H1 (cell line): ENCODE data around the gene GSC. TPM values are rescaled to one million over a fixed set of nuclear protein-coding genes. Genes with fewer than 3 reads are reported as not detected.

ENCODE experiments used
- CTCF ChIA-PET: fragments of 300-600 bp; sonication (Branson Sonifier 250); formaldehyde crosslinking; loops from one replicate; lab custom pipeline; 2021; ENCODE audit not compliant: partially characterized antibody; lab: Charles Lee
- POLR2A ChIA-PET: fragments of 300-600 bp; sonication (Branson Sonifier 250); formaldehyde crosslinking; loops from one replicate; lab custom pipeline; 2021; ENCODE audit warnings: inconsistent platforms; ENCODE audit not compliant: partially characterized antibody; lab: Charles Lee
- DNase-seq, 2 experiments: peaks; one replicate each; pipeline versions ENCODE4 v3.0.0 to v3.0.0-alpha.2; 2010 to 2022; ENCODE audit warnings: low spot score in 2 of 2, low read depth in 1 of 2, mixed read lengths in 1 of 2
- FAIRE-seq: peaks from 2 replicates; lab custom pipeline; 2011; peaks lifted over from hg19 to GRCh38; lab: Jason Lieb, UNC
- H2AFZ ChIP-seq: 2 replicates; pipeline ENCODE4 v1.8.1; 2012; ENCODE audit warnings: low read length, inconsistent platforms
- H2AK5ac ChIP-seq: 2 replicates; pipeline ENCODE4 v1.6.1; 2013; ENCODE audit warnings: low read depth, low read length
- H2BK120ac ChIP-seq: replicated peaks from 2 replicates; pipeline ENCODE3; 2013; ENCODE audit warnings: low read depth, low read length, inconsistent platforms
- H2BK12ac ChIP-seq: 2 replicates; pipeline ENCODE4 v1.6.1; 2013; ENCODE audit warnings: low read depth, low read length
- H2BK15ac ChIP-seq: 2 replicates; pipeline ENCODE4 v1.6.1; 2013; ENCODE audit warnings: low read length
- H2BK20ac ChIP-seq: 2 replicates; pipeline ENCODE4 v1.6.1; 2013; ENCODE audit warnings: low read length
- H2BK5ac ChIP-seq: 2 replicates; pipeline ENCODE4 v1.6.1; 2013; ENCODE audit warnings: low read depth, low read length
- H3K14ac ChIP-seq: 2 replicates; pipeline ENCODE4 v1.6.1; 2013; ENCODE audit warnings: inconsistent platforms; ENCODE audit not compliant: insufficient read length
- H3K18ac ChIP-seq: 2 replicates; pipeline ENCODE4 v1.6.1; 2013; ENCODE audit warnings: low read length; ENCODE audit errors: extremely low read depth
- H3K23ac ChIP-seq: 2 replicates; pipeline ENCODE4 v1.6.1; 2013; ENCODE audit warnings: inconsistent platforms; ENCODE audit not compliant: insufficient read length
- H3K23me2 ChIP-seq: 2 replicates; pipeline ENCODE4 v1.6.1; 2013; ENCODE audit warnings: low read depth, low read length
- H3K27ac ChIP-seq: 2 replicates; pipeline ENCODE4 v1.6.1; 2011; ENCODE audit warnings: low read depth, low read length, inconsistent platforms
- H3K27me3 ChIP-seq, 4 experiments: replicated peaks in 1 of 4; 1 replicate in 1 of 4; 2 replicates in 3 of 4; pipeline versions ENCODE4 v1.6.1 to v1.8.1; 2011 to 2013; ENCODE audit warnings: low read length in 3 of 4, mild to moderate bottlenecking in 3 of 4, inconsistent platforms in 2 of 4, mixed read lengths in 2 of 4, moderate library complexity in 1 of 4; ENCODE audit not compliant: control insufficient read depth in 3 of 4, insufficient read depth in 3 of 4; ENCODE audit errors: extremely low read depth in 1 of 4
- H3K36me3 ChIP-seq, 4 experiments: 2 replicates each; pipeline versions ENCODE4 v1.6.1 to v1.8.1; 2011 to 2013; ENCODE audit warnings: mild to moderate bottlenecking in 4 of 4, low read length in 3 of 4, moderate library complexity in 2 of 4, control low read depth in 1 of 4, inconsistent platforms in 1 of 4; ENCODE audit not compliant: insufficient read depth in 4 of 4, control insufficient read depth in 2 of 4
- H3K4ac ChIP-seq: replicated peaks from 2 replicates; pipeline ENCODE3; 2013; ENCODE audit warnings: low read length, low read depth, mixed read lengths, inconsistent platforms; ENCODE audit not compliant: insufficient read length
- H3K4me1 ChIP-seq, 4 experiments: replicated peaks in 1 of 4; 1 replicate in 1 of 4; 2 replicates in 3 of 4; pipeline versions ENCODE4 v1.6.1 to v1.8.1; 2011 to 2013; ENCODE audit warnings: low read length in 3 of 4, inconsistent platforms in 2 of 4, mixed read lengths in 1 of 4; ENCODE audit not compliant: insufficient read depth in 4 of 4, control insufficient read depth in 3 of 4
- H3K4me2 ChIP-seq, 2 experiments: 2 replicates each; pipeline versions ENCODE4 v1.6.1 to v1.8.1; 2011 to 2013; ENCODE audit warnings: low read depth in 2 of 2, low read length in 2 of 2, control low read depth in 1 of 2, inconsistent platforms in 1 of 2, mild to moderate bottlenecking in 1 of 2; ENCODE audit not compliant: insufficient read depth in 1 of 2
- H3K4me3 ChIP-seq, 4 experiments: fragments of 200-600, 300-600 bp in 1 of 4; sonication (generic), shearing (Covaris generic), sonication (Bioruptor Twin) in 1 of 4; 2 replicates each; pipeline versions ENCODE4 v1.5.1 to v1.8.1; 2011 to 2016; ENCODE audit warnings: low read length in 4 of 4, low read depth in 3 of 4, control low read depth in 2 of 4, inconsistent platforms in 2 of 4, mild to moderate bottlenecking in 2 of 4, mixed read lengths in 1 of 4, moderate library complexity in 1 of 4; ENCODE audit not compliant: insufficient read depth in 2 of 4; ENCODE audit errors: extremely low read depth in 1 of 4
- H3K56ac ChIP-seq: replicated peaks from 2 replicates; pipeline ENCODE3; 2013; ENCODE audit warnings: low read depth, mild to moderate bottlenecking, mixed read lengths, low read length, inconsistent platforms; ENCODE audit not compliant: insufficient read length
- H3K79me1 ChIP-seq: 2 replicates; pipeline ENCODE4 v1.6.1; 2013; ENCODE audit warnings: low read depth, low read length, control low read depth
- H3K79me2 ChIP-seq, 2 experiments: 2 replicates each; pipeline versions ENCODE4 v1.6.1 to v1.8.1; 2012 to 2013; ENCODE audit warnings: low read length in 2 of 2, mild to moderate bottlenecking in 2 of 2, inconsistent platforms in 1 of 2; ENCODE audit not compliant: insufficient read depth in 2 of 2, control insufficient read depth in 1 of 2
- H3K9ac ChIP-seq, 4 experiments: replicated peaks in 1 of 4; 1 replicate in 1 of 4; 2 replicates in 3 of 4; pipeline versions ENCODE4 v1.6.1 to v1.8.1; 2011 to 2013; ENCODE audit warnings: low read depth in 3 of 4, low read length in 3 of 4, control low read depth in 2 of 4, mild to moderate bottlenecking in 2 of 4, moderate library complexity in 2 of 4, inconsistent platforms in 1 of 4; ENCODE audit errors: extremely low read depth in 1 of 4
- H3K9me3 ChIP-seq, 2 experiments: 2 replicates each; pipeline versions ENCODE4 v1.6.1 to v1.8.1; 2012 to 2013; ENCODE audit warnings: mild to moderate bottlenecking in 2 of 2, moderate library complexity in 2 of 2, control low read depth in 1 of 2, inconsistent platforms in 1 of 2, low read depth in 1 of 2, low read length in 1 of 2, mixed read lengths in 1 of 2; ENCODE audit not compliant: insufficient read depth in 2 of 2
- H4K20me1 ChIP-seq, 2 experiments: replicated peaks in 1 of 2; 2 replicates each; pipeline versions ENCODE3 to v1.8.1; 2011 to 2013; ENCODE audit warnings: inconsistent platforms in 2 of 2, low read length in 2 of 2, mild to moderate bottlenecking in 1 of 2; ENCODE audit not compliant: insufficient read depth in 2 of 2, control insufficient read depth in 1 of 2
- H4K5ac ChIP-seq: 2 replicates; pipeline ENCODE4 v1.6.1; 2013; ENCODE audit warnings: low read length, low read depth, mixed read lengths, inconsistent platforms; ENCODE audit not compliant: insufficient read length
- H4K8ac ChIP-seq: 2 replicates; pipeline ENCODE4 v1.8.0; 2013; ENCODE audit warnings: mild to moderate bottlenecking, moderate library complexity, low read length, inconsistent platforms; ENCODE audit not compliant: insufficient read depth; ENCODE audit errors: extremely low read depth
- H4K91ac ChIP-seq: replicated peaks from 2 replicates; pipeline ENCODE3; 2013; ENCODE audit warnings: low read length, mixed read lengths, inconsistent platforms; ENCODE audit not compliant: insufficient read length
- ASH2L ChIP-seq: fragments of 200-600, 300-600 bp; sonication (generic); IDR thresholded peaks from one replicate; pipeline ENCODE4 v1.7.1; 2017; ENCODE audit warnings: low read length
- EP300 ChIP-seq, 2 experiments: IDR thresholded peaks; 1 replicate in 1 of 2; 2 replicates in 1 of 2; pipeline ENCODE4 v1.6.1; 2011 to 2012; ENCODE audit warnings: low read depth in 2 of 2, low read length in 2 of 2, mild to moderate bottlenecking in 2 of 2, borderline replicate concordance in 1 of 2, inconsistent platforms in 1 of 2, moderate library complexity in 1 of 2
- KDM4A ChIP-seq: IDR thresholded peaks from one replicate; pipeline ENCODE4 v1.7.1; 2012; ENCODE audit warnings: low read depth, mild to moderate bottlenecking, moderate library complexity, low read length, inconsistent platforms; ENCODE audit not compliant: severe bottlenecking
- SP4 ChIP-seq: IDR thresholded peaks from 2 replicates; pipeline ENCODE4 v1.6.1; 2012; ENCODE audit warnings: low read length, inconsistent platforms
- WGBS, 2 experiments: shearing (Covaris generic) in 1 of 2; methylation state at CpG; one replicate each; pipeline versions ENCODE4 v1.1.6 to v1.1.7; 2013 to 2015; ENCODE audit warnings: low lambda C conversion rate in 2 of 2, mixed read lengths in 2 of 2, inconsistent platforms in 1 of 2, low coverage in 1 of 2, missing lambda C conversion rate in 1 of 2; ENCODE audit not compliant: insufficient replicate concordance in 2 of 2, insufficient coverage in 1 of 2, insufficient read length in 1 of 2; ENCODE audit errors: extremely low coverage in 1 of 2, missing lambda C conversion rate in 1 of 2; 5-methylcytosine and 5-hydroxymethylcytosine counted together
- polyA plus RNA-seq, 7 experiments: library from polyadenylated mRNA; depleted of rRNA in 3 of 7; stranded (reverse) in 5 of 7; unstranded in 2 of 7; fragments of >200 nt in 5 of 7; fragments of 200-250 nt in 2 of 7; gene quantifications; 1 replicate in 5 of 7; 2 replicates in 1 of 7; 4 replicates in 1 of 7; pipeline versions ENCODE4 v1.2.1 to v1.2.3, GENCODE V29; 2011 to 2013; ENCODE audit warnings: missing spikeins in 2 of 7, mixed read lengths in 2 of 7
- total RNA-seq: library from RNA; stranded (reverse); fragmentation: NEBNext Ultra II Directional; extraction: Animal tissue kit (Norgen Biotek cat#: 25700); gene quantifications from 2 replicates; pipeline ENCODE4 v1.2.1, GENCODE V29; 2021

Gene GSC
- total and polyA plus RNA-seq, 2 of the 8 experiments (the other 6 are each of a cell fraction or from before 2014, with no cell fraction given), result 0.17 to 0.54 TPM

- H3K79me2 ChIP-seq, result no peaks in the 10 kb centered on the region
- no peak overlapping the region for H4K5ac ChIP-seq
- TF ChIP-seq ASH2L (no peak), EP300 (IDR thresholded peaks at IDR 0.05; ENCODE audit: borderline replicate concordance in 1 of 2, low read depth in 2 of 2, low read length in 2 of 2) (no peak), KDM4A (no peak), SP4 (no peak)
- H3K23me2 ChIP-seq, result no peaks in the 10 kb centered on the region
- H2BK12ac ChIP-seq, result no peak overlapping the region
- H4K8ac ChIP-seq, result no peak overlapping the region
- DNase-seq, result no peak
- whole genome bisulfite sequencing, 2 experiments, result 83% methylated on average over 3 of the region's 3 CpGs; no CpG with 5 or more reads in 1 of the 2 experiments
- no peaks in the 10 kb centered on the region for H4K20me1 ChIP-seq
- H3K4ac ChIP-seq, result no peak overlapping the region
- H3K4me3 ChIP-seq, result no peak overlapping the region
- H3K27ac ChIP-seq, result no peak overlapping the region
- ChIA-PET POLR2A (no interaction called here), CTCF (interaction anchor here (0.8 to 1.6 kb wide), 3 partner anchors 22 to 168 kb away, joined by 3 to 4 read pairs (median 3); no protein-coding TSS in a partner anchor)
- no peak overlapping the region for H2AK5ac ChIP-seq
- H3K9me3 ChIP-seq, result no peaks in the 10 kb centered on the region
- H4K91ac ChIP-seq, result no peak overlapping the region
- H2BK5ac ChIP-seq, result no peak overlapping the region
- H2BK20ac ChIP-seq, result no peak overlapping the region
- no peak overlapping the region for H3K23ac ChIP-seq
- no peak for FAIRE-seq
- no peaks in the 10 kb centered on the region for H3K4me1 ChIP-seq
- H2AFZ ChIP-seq, result no peak overlapping the region
- no peaks in the 10 kb centered on the region for H3K27me3 ChIP-seq
- no peak overlapping the region for H3K9ac ChIP-seq
- H2BK120ac ChIP-seq, result no peak overlapping the region
- H3K36me3 ChIP-seq, result no peaks in the 10 kb centered on the region
- no peak overlapping the region for H3K18ac ChIP-seq
- H3K14ac ChIP-seq, result no peak overlapping the region
- no peak overlapping the region for H3K4me2 ChIP-seq
- H2BK15ac ChIP-seq, result no peak overlapping the region
- H3K79me1 ChIP-seq, result no peaks in the 10 kb centered on the region
- H3K56ac ChIP-seq, result no peak overlapping the region
Observed at GRCh38 chr14:94795372-94795771, 25.5 kb upstream of the GSC start.
